GM20000 (cell line): ENCODE measurements around the gene AFAP1L2.

Source experiments
- DNase-seq: peaks from one replicate; pipeline ENCODE4 v3.0.0; 2012; ENCODE audit warnings: low spot score
- TF ChIP-seq, protein P1 (sequence below): IDR thresholded peaks from 2 replicates; pipeline ENCODE4 v1.5.1; 2012; ENCODE audit warnings: mild to moderate bottlenecking, control low read depth; ENCODE audit errors: extremely low read depth, missing control alignments

Gene AFAP1L2

DNA sequence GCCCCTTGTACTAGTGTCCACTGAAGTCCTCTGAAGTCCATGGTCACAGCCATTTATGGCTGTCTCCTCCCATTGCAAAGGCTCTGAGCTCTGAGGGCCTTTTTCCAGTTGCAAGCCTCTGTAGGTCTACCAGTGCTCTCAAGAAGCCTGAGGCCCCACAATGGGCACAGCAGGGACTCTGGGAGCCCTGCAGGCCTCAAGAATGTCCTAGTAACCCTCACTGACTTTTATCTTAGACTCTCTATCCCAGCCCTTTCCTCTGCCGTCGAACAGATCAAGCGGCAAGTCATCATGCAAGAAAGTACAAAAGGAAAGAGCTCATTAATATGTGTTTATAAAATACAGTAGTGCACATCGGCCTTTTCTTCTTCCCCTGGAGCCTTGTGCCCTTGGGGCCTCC lies 141.8 kb downstream of the AFAP1L2 start:
- TF ChIP-seq, protein P1, sequence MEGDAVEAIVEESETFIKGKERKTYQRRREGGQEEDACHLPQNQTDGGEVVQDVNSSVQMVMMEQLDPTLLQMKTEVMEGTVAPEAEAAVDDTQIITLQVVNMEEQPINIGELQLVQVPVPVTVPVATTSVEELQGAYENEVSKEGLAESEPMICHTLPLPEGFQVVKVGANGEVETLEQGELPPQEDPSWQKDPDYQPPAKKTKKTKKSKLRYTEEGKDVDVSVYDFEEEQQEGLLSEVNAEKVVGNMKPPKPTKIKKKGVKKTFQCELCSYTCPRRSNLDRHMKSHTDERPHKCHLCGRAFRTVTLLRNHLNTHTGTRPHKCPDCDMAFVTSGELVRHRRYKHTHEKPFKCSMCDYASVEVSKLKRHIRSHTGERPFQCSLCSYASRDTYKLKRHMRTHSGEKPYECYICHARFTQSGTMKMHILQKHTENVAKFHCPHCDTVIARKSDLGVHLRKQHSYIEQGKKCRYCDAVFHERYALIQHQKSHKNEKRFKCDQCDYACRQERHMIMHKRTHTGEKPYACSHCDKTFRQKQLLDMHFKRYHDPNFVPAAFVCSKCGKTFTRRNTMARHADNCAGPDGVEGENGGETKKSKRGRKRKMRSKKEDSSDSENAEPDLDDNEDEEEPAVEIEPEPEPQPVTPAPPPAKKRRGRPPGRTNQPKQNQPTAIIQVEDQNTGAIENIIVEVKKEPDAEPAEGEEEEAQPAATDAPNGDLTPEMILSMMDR: no peak
- no peak for DNase-seq

DNA sequence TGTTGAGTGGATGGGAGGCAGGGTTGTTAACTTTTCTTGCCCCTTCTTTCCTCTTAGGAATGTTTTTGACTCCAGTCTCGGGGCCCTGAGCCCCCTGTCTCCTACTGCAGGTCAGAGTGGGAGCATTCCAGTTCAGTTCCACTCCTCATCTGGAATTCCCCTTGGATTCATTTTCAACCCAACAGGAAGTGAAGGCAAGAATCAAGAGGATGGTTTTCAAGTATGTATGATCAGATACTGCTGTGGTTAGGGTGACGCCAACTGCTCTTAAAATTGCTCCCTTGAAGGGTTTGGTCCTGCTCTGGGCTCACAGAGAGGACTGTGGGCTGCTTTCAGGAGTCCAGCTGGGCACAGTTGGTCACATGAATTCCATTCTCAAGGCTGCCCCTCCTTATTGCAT lies 143.2 kb downstream of the AFAP1L2 start:
- TF ChIP-seq, protein P1: no peak
- no peak for DNase-seq

DNA sequence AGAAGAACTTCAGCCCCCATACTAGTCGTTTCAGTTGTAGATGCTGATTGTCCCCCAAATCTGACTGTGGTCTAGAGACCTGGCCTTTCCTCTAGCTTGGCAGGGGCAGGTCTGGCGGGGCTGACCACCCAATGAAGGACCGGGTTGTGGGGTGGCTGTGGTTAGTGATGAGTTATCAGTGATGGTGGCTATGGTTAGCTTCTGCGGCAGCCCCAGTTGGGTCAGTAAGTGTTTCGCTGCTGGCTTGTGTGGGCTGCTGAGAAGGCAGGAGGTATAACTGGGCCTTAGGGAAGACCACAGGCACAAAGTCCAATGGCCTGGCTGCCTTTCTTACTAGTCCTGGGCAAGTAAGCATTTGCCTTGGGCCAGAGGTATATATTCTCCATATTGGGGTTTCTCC lies 143.9 kb downstream of the AFAP1L2 start:
- TF ChIP-seq, protein P1: no peak
- no peak for DNase-seq

DNA sequence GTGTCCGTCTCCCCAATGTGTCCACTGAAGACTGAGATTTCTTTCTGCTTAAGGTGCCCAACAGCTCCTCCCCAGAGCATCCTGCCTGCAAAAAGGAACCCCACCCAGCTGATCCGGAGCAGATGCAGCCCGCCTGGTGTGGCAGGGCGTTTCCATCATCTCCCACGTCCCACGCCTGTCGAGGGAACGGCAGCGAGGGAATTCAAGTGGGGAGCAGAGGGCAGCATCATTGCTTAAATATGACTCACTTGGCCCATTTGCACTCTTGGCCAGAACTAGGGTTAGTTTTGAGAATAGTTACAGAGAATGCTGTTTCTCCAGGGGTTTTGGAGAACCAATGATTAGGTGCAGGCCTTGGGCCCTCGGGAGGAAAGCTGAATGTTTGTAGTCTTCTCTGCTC lies 144.5 kb downstream of the AFAP1L2 start:
- TF ChIP-seq, protein P1: no peak
- no peak for DNase-seq

DNA sequence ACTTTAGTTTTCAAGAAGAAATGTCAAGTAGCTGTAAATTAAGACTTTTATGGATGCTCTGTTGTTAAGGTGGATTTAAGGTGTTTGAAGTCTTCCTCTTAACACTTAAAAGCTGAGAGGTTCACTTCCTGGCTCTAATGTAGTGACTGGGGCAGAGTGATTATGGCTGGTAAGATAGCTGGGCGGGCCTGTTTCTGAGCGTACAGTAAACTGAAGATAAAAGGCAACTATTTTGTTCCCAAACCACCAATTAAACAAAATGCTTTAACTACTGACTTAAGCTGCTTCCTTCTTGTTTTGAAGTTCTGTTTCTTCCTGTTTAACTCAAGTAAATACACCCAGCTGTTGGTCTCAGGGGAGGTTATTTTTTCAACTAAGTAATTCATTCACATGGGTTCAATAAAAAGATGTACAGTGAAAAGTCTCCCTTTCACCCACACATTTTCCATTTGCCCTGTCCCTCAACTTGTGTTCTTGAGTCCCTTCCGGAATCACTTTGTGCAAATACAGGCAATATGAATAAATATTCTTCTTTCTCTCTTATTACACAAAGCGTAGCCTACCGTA lies 145.9 kb downstream of the AFAP1L2 start:
- DNase-seq: no peak
- TF ChIP-seq, protein P1: no peak

DNA sequence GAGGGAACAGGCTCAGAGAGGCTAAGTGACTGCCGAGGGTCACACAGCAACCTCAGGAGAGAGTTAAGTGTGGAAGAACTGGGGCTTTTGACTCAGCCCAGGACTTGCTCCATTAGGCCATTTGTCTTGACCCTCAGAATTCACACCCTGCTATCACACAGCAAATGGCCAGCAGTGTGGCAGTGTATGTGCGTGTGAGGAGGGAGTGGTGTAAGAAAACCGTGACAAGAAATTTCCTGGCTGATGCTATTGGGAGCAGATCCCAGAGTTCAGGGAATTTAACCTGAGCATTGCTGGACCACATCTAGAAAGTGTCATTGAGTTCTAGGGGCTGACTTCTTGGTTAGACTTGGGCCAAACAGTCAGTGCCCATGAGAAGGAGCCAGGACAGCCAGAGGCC lies 146.8 kb downstream of the AFAP1L2 start:
- no peak for DNase-seq

DNA sequence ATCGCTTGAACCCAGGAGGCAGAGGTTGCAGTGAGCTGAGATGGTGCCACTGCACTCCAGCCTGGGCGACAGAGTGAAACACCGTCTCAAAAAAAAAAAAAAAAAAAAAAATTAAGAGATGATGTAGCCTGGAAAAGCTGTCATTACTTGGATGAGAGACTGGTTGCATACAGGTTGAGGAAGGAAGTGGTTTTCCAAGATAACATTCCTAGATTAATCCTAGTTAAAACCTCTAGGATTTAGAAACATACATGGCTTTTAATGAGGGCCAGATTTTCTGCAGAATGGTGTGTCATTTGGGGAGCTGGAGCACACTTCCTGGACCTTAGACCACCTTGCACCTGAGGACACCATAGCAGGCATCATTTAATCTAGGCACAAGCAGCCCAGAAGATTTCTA lies 147.5 kb downstream of the AFAP1L2 start:
- DNase-seq: no peak
- TF ChIP-seq, protein P1: no peak

More for the DNA sequence above, 146.8 kb downstream of the AFAP1L2 start:
- TF ChIP-seq, protein P1: no peak
